ENCODE measurements around the gene APOBEC3H. TPM values are rescaled to one million over a fixed set of nuclear protein-coding genes. Genes with fewer than 3 reads are reported as not detected.

The APOBEC3H gene
- total RNA-seq, 1 experiment from 2014 or later, result not detected

DNA sequence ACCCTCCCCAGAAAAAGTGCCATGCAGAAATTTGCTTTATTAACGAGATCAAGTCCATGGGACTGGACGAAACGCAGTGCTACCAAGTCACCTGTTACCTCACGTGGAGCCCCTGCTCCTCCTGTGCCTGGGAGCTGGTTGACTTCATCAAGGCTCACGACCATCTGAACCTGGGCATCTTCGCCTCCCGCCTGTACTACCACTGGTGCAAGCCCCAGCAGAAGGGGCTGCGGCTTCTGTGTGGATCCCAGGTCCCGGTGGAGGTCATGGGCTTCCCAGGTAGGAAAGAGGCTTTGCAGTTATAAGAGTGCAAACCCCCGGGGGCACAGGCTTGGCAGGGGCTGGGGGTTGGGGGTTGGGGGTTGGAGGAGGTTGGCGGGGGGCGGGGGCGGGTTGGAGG lies 4.2 kb downstream of the APOBEC3H start:
- Mint-ChIP-seq H3K36me3 (ENCODE audit: insufficient read depth, unreplicated experiment) (no peaks in the 10 kb centered on the region), H3K4me3 (ENCODE audit: unreplicated experiment) (no peak overlapping the region), H3K9me3 (ENCODE audit: unreplicated experiment) (no peaks in the 10 kb centered on the region), H3K27ac (ENCODE audit: unreplicated experiment) (no peak overlapping the region), H3K4me1 (ENCODE audit: low read depth, unreplicated experiment) (no peaks in the 10 kb centered on the region), H3K27me3 (ENCODE audit: insufficient read depth, unreplicated experiment) (no peaks in the 10 kb centered on the region)
- H3K9me3 ChIP-seq, result no peaks in the 10 kb centered on the region
- no peak overlapping the region for H3K4me3 ChIP-seq (ENCODE audit: low read depth, low read length)
- CTCF ChIA-PET, result no interaction called here
- H3K27me3 ChIP-seq (replicated peaks; ENCODE audit: control insufficient read depth, insufficient read depth, low read length), result no peaks in the 10 kb centered on the region
- H3K4me1 ChIP-seq, result no peaks in the 10 kb centered on the region
- DNase-seq, result no peak
- POLR2A ChIA-PET, result no interaction called here
- no TSS peak for BruUV-seq (replicated peaks)
- H3K36me3 ChIP-seq (ENCODE audit: control insufficient read depth, insufficient read depth, low read length), result no peaks in the 10 kb centered on the region
- intact Hi-C loops (cut with micrococcal nuclease; ENCODE audit: unreplicated experiment), result no loop called here
- TF ChIP-seq, protein P1, sequence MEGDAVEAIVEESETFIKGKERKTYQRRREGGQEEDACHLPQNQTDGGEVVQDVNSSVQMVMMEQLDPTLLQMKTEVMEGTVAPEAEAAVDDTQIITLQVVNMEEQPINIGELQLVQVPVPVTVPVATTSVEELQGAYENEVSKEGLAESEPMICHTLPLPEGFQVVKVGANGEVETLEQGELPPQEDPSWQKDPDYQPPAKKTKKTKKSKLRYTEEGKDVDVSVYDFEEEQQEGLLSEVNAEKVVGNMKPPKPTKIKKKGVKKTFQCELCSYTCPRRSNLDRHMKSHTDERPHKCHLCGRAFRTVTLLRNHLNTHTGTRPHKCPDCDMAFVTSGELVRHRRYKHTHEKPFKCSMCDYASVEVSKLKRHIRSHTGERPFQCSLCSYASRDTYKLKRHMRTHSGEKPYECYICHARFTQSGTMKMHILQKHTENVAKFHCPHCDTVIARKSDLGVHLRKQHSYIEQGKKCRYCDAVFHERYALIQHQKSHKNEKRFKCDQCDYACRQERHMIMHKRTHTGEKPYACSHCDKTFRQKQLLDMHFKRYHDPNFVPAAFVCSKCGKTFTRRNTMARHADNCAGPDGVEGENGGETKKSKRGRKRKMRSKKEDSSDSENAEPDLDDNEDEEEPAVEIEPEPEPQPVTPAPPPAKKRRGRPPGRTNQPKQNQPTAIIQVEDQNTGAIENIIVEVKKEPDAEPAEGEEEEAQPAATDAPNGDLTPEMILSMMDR (IDR thresholded peaks at IDR 0.05; ENCODE audit: insufficient read depth in 1 of 2, low read depth in 1 of 2, low read length in 1 of 2, severe bottlenecking in 1 of 2, unreplicated experiment in 1 of 2), result no peak

DNA sequence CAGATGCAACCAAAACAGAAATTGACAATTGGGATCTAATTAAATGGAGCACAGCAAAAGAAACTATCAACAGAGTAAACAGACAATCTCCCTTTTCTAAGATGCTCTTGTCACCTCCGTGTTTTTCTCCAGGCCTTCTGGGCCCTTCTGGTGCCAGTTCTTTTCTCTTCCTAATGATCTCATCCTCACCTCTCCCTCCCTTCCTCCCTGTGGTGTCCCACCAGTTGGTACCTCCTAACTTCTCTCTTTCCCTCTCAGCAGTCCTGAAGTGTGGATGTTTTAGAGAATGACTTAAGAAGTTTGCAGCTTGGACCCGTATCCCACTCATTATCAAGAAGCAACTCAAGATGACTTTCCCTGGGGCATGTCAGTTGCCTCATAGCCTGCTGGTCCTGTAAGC lies 6.4 kb downstream of the APOBEC3H start:
- Histone ChIP-seq H3K27me3 (replicated peaks; ENCODE audit: control insufficient read depth, insufficient read depth, low read length) (no peaks in the 10 kb centered on the region), H3K4me1 (peaks cover 5% of the 10 kb centered on the region; the same call in 1 of the 2 replicates), H3K9me3 (no peaks in the 10 kb centered on the region), H3K4me3 (ENCODE audit: low read depth, low read length) (no peak overlapping the region), H3K36me3 (ENCODE audit: control insufficient read depth, insufficient read depth, low read length) (no peaks in the 10 kb centered on the region)
- POLR2A ChIA-PET, result no interaction called here
- CTCF ChIA-PET, result no interaction called here
- H3K4me1 Mint-ChIP-seq (ENCODE audit: low read depth, unreplicated experiment), result no peaks in the 10 kb centered on the region
- peaks cover 3% of the 10 kb centered on the region for H3K36me3 Mint-ChIP-seq (ENCODE audit: insufficient read depth, unreplicated experiment)
- no peak overlapping the region for H3K4me3 Mint-ChIP-seq (ENCODE audit: unreplicated experiment)
- no peak for DNase-seq
- H3K27ac Mint-ChIP-seq (ENCODE audit: unreplicated experiment), result no peak overlapping the region
- BruUV-seq (replicated peaks), result no TSS peak
- TF ChIP-seq, protein P1 (IDR thresholded peaks at IDR 0.05; ENCODE audit: insufficient read depth in 1 of 2, low read depth in 1 of 2, low read length in 1 of 2, severe bottlenecking in 1 of 2, unreplicated experiment in 1 of 2), result no peak
- no peaks in the 10 kb centered on the region for H3K9me3 Mint-ChIP-seq (ENCODE audit: unreplicated experiment)
- H3K27me3 Mint-ChIP-seq (ENCODE audit: insufficient read depth, unreplicated experiment), result no peaks in the 10 kb centered on the region
- intact Hi-C loops (cut with micrococcal nuclease; ENCODE audit: unreplicated experiment), result no loop called here

DNA sequence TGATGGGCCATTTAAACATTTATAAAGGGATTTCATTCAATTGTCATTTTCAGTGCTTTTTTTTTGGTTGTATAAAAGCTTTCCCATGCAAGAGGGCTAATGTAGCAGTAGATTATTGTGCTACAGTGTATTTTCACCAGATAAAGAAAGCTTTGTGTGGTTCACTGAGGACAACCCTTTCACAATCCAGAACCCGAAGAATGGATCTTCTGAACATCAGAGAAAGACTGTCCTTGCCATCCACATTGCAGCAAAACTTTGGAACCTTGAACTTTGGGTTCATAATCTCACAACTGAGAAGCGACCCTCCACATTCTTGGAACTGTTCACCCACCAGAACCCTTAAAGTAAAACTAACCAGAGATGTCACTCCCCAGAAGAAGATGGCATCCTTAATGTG lies 9.3 kb downstream of the APOBEC3H start:
- POLR2A ChIA-PET, result no interaction called here
- Mint-ChIP-seq H3K4me1 (ENCODE audit: low read depth, unreplicated experiment) (peaks cover 10% of the 10 kb centered on the region), H3K4me3 (ENCODE audit: unreplicated experiment) (no peak overlapping the region)

More for the DNA sequence above, 9.3 kb downstream of the APOBEC3H start:
- Mint-ChIP-seq H3K9me3 (ENCODE audit: unreplicated experiment) (no peaks in the 10 kb centered on the region), H3K27ac (ENCODE audit: unreplicated experiment) (no peak overlapping the region), H3K36me3 (ENCODE audit: insufficient read depth, unreplicated experiment) (peaks cover 9% of the 10 kb centered on the region), H3K27me3 (ENCODE audit: insufficient read depth, unreplicated experiment) (no peaks in the 10 kb centered on the region)
- no TSS peak for BruUV-seq (replicated peaks)
- DNase-seq, result no peak
- CTCF ChIA-PET, result no interaction called here
- intact Hi-C loops (cut with micrococcal nuclease; ENCODE audit: unreplicated experiment), result no loop called here
- Histone ChIP-seq H3K27me3 (replicated peaks; ENCODE audit: control insufficient read depth, insufficient read depth, low read length) (no peaks in the 10 kb centered on the region), H3K9me3 (no peaks in the 10 kb centered on the region), H3K4me3 (ENCODE audit: low read depth, low read length) (no peak overlapping the region), H3K4me1 (peaks cover 18% of the 10 kb centered on the region), H3K36me3 (ENCODE audit: control insufficient read depth, insufficient read depth, low read length) (no peaks in the 10 kb centered on the region)
- TF ChIP-seq, protein P1 (IDR thresholded peaks at IDR 0.05; ENCODE audit: insufficient read depth in 1 of 2, low read depth in 1 of 2, low read length in 1 of 2, severe bottlenecking in 1 of 2, unreplicated experiment in 1 of 2), result no peak

Measured in Caco-2 (cell line).